ENCODE results near the gene ZBTB9.

Gene ZBTB9, protein sequence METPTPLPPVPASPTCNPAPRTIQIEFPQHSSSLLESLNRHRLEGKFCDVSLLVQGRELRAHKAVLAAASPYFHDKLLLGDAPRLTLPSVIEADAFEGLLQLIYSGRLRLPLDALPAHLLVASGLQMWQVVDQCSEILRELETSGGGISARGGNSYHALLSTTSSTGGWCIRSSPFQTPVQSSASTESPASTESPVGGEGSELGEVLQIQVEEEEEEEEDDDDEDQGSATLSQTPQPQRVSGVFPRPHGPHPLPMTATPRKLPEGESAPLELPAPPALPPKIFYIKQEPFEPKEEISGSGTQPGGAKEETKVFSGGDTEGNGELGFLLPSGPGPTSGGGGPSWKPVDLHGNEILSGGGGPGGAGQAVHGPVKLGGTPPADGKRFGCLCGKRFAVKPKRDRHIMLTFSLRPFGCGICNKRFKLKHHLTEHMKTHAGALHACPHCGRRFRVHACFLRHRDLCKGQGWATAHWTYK

GRCh38 chr6:33454009-33454946, at the start of gene ZBTB9:
ZBTB9 (plus strand) TSS chr6:33454576; CDS start chr6:33455101, 525 bp downstream.
- peak; percentile 93 for DNase-seq

DNA sequence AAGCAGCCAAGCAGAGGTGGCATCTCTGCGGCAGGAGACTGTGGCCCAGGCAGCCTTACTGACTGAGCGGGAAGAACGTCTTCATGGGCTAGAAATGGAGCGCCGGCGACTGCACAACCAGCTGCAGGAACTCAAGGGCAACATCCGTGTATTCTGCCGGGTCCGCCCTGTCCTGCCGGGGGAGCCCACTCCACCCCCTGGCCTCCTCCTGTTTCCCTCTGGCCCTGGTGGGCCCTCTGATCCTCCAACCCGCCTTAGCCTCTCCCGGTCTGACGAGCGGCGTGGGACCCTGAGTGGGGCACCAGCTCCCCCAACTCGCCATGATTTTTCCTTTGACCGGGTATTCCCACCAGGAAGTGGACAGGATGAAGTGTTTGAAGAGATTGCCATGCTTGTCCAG, 49.5 kb upstream of the ZBTB9 start:
- DNase-seq = no peak

DNA sequence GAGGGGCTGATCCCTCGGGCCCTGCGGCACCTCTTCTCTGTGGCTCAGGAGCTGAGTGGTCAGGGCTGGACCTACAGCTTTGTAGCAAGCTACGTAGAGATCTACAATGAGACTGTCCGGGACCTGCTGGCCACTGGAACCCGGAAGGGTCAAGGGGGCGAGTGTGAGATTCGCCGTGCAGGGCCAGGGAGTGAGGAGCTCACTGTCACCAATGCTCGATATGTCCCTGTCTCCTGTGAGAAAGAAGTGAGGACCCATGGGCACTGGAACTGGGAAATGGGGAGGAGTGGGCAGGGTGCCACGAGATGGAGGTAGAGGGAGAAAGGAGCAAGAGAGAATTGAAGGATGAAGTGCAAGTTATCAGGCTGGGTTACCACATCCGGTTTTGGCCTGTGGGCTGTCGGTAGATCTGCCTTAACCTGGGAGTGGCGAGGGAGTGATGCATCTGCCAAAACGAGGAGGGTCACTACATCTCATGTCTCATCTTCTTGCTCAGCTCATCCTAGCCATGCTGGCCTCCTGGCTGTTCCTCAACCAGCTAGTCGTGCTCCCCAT, 48.9 kb upstream of the ZBTB9 start:
- no peak for DNase-seq

- no peak for DNase-seq
These were observed 48.2 kb upstream of the ZBTB9 start for GRCh38 chr6:33406126-33406525.

GRCh38 chr6:33407132-33407718, 47.2 kb upstream of the ZBTB9 start:
- DNase-seq = no peak

- peak; percentile 99 for DNase-seq
These were observed 44.2 kb upstream of the ZBTB9 start for GRCh38 chr6:33410050-33410710.

DNA sequence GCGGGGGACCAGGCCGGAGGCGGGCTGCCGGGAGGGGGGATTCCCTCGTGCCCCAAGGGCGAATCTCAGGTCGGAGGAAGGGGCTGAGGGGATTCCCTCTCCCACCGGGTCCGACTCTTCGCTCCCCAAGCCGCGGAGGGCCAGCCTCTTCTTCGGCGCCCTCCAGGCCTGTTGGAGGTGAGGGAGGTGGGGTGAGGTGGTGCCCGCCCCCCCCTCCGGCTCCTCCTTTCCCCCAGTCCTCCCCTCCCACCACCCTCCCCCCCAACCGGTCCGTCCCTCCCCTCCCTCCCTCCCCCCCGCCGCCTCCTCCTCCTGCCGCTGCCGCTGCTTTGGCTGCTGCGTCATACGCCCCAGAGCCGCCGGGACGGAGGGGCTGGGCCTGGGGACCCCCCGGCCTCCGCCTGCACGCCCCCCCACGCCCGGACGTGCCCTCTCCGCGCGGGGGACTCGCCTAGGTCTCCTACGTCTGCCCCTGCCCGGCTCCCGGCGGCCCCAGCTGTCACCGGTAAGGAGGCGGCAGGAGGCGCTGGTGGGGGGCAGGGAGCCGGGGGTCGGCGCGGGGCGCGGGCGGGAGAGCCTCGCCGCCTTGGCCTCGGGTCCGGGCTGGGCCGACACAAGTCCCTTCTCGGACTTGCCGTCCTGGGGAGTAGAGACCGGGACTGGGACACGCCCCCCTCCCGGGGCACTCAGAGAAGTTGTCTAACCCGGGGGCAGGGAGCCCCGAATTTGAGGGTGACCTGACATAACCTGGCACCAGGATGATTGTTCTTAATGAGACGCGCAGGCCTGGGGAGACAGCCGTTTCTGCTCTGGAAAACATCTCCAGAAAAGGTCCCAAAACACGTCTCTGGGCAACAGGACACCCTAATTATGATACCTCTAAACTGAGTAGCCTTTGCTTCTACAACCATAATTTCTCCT, 43.4 kb upstream of the ZBTB9 start, which contains the start of gene PHF1:
PHF1 (plus strand) TSS at position 304 of the 921 bp plus-strand sequence. CDS start 1,250 bp downstream, outside the sequence.
- DNase-seq = peak; percentile 86

DNA sequence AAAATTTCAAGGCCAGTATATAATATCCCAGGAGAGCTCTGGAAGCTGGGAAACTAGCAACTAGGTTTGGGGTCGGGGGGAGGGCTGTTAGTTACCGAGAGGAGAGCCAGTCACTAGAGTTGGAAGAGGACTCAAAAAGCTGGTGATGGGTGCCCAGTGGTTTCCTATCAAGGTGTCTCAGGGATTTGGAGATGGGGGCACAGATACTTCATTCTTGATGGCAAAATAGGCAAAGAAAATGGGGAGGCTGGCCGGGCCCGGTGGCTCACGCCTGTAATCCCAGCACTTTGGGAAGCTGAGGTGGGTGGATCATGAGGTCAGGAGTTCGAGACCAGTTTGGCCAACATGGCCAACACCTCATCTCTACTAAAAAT, 42.8 kb upstream of the ZBTB9 start:
- no peak for DNase-seq

GRCh38 chr6:33412140-33413009, 42.0 kb upstream of the ZBTB9 start:
- no peak for DNase-seq

DNA sequence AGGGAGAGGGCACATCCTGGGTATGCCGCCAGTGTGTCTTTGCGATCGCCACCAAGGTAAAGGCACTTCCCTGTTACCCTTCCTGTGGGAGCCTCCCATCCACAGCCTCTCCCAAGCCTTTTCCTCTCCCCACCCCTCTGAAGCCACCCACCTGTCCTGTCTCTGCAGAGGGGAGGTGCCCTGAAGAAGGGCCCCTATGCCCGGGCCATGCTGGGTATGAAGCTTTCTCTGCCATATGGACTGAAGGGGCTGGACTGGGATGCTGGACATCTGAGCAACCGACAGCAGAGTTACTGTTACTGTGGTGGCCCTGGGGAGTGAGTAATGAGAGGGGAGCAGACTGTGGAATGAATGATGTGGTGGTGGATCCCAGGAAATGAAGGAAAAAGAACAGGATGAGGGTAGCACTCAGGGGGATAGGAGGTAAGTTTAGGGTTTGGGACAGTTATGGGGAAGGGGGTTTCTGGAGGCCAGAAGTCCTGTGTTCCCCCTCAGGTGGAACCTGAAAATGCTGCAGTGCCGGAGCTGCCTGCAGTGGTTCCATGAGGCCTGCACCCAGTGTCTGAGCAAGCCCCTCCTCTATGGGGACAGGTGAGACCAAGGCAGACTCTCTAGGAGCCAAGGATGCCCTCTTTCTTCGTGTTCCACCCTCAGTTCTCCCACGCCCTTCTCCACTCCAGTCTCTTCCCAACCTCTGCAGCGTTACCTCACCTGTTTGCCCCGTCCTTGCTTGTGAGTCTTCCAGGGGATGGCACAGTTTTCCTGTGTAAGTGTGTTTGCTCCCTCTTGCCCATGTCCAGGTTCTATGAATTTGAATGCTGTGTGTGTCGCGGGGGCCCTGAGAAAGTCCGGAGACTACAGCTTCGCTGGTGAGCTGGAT, 40.9 kb upstream of the ZBTB9 start:
- DNase-seq = no peak

DNA sequence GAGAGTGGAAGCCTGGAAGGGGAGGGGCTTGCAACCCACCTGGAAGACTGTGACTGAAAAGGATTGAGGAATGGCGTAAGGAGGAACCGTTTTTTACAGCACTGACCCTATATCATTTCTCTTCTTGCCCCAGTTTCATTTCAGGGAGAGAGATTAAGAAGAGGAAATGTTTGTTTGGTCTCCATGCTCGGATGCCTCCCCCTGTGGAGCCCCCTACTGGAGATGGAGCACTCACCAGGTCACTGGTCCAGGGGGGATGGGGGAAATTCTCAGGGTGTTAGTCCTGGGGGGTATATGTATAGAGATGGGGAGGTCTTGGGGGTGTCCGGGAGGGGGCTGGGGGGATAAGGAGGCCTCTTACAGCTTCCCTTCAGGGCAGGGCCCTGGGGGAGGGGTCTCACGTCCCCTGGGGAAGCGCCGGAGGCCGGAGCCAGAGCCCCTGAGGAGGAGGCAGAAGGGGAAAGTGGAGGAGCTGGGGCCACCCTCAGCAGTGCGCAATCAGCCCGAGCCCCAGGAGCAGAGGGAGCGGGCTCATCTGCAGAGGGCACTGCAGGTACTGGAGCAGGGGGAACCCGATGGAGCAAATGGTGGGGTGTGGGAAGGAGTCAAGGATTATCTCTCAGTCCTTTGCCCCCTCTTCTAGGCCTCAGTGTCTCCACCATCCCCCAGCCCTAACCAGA, 39.6 kb upstream of the ZBTB9 start:
- no peak for DNase-seq

DNA sequence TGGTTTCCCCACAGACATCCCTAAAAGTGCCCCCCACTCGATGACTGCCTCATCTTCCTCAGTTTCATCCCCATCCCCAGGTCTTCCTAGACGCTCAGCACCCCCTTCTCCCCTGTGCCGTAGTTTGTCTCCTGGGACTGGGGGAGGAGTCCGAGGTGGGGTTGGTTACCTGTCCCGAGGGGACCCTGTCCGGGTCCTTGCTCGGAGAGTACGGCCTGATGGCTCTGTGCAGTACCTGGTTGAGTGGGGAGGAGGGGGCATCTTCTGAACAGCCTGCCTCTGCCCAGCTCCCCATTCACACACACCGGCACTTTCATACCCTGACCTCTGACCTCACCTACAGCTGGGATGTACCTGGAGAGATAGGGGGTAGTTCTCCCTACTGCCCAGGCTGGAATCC, 38.5 kb upstream of the ZBTB9 start:
- no peak for DNase-seq

- DNase-seq = no peak
These were observed 37.8 kb upstream of the ZBTB9 start for GRCh38 chr6:33416386-33417127.

GRCh38 chr6:33417128-33417902, 37.1 kb upstream of the ZBTB9 start:
- peak; percentile 67 for DNase-seq

DNA sequence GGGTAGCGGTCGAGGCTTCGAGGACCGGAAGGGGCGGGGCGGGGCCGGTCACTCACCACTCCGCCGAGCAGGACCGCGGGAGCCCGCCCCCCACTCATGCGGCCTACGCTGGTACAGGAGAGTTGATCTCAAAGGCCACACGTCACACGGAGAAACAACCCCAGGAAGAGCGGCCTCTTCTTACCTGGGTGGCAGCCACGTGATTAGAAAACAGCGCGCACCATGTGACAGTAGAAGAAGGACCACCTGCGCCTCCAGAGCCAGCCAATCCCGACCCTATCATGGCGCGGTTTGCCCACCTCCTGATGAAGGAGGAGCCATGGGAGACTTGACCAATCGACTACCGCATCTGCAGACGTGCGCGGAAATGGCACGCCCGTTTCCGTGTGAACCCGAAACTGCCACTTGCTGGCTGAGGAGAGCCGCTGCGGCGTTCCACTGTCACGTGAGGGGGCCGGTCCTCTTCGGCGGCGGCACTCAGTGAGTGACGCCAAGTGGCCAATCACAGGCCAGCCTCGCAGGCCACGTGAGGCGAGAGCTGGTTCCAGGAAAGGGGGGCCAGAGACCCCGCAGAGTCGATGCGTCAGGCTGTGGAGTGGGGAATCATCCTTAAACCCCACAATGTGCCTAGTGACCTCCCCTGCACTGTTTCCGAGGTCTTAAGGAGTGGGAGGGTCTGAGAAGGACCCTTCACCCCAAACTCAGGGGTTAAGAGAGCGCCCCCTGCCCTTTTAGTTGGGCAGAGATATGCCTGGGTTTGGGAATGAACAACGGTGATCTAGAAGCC, 36.3 kb upstream of the ZBTB9 start, which contains the start of gene CUTA:
CUTA (minus strand) TSS at position 205 of the 787 bp plus-strand sequence; CDS start at position 98, 107 bp downstream.
- peak; percentile 99 for DNase-seq

Data from amniotic stem cell (primary cell).